Measurements from ENCODE around the gene CPNE5. TPM values are rescaled to one million over a fixed set of nuclear protein-coding genes. Genes with fewer than 3 reads are reported as not detected.

CPNE5 gene
- total RNA-seq (2011; cell fraction: chromatin; rRNA removed; ENCODE audit: low replicate concordance), result 1.5 and 2.5 TPM in 2 replicates
- 0.66 and 1.5 TPM in 2 replicates for total RNA-seq (2011; cell fraction: nucleolus; rRNA removed)
- 1.2 and 1.6 TPM in 2 replicates for total RNA-seq (2011; cell fraction: nucleoplasm; rRNA removed)
- total RNA-seq (2014; rRNA removed) (0.18 TPM in 1 of 2 replicates, not detected in the other), total RNA-seq (2014; rRNA removed; fragmentation: Illumina TruSeq; extraction: Trizol) (not detected in 2 replicates), total RNA-seq (2015; rRNA removed; fragmentation: Illumina TruSeq; extraction: Trizol) (0.14 TPM in 1 of 2 replicates, not detected in the other), total RNA-seq (2021) (0.47 and 0.49 TPM in 2 replicates), polyA plus RNA-seq (2011; rRNA removed) (0.46 and 0.61 TPM in 2 replicates), polyA plus RNA-seq (2014; fragmentation: Illumina TruSeq; extraction: Trizol) (0.43 TPM in 1 of 2 replicates, not detected in the other), polyA plus RNA-seq (2014; fragmentation: Nextera tagmentation; extraction: Ambion mirVana) (1 to 10 TPM in 1 of 2 experiments, under 1 TPM in 1; 0.21 to 1.0 TPM), polyA plus RNA-seq (2014; rRNA removed) (0.69 TPM in 1 of 2 replicates, not detected in the other), polyA minus RNA-seq (2011; rRNA and poly(A)+ RNA removed) (0.67 TPM in 1 of 2 replicates, not detected in the other), Bru-seq, nascent RNA (percentile 23 among the genes with signal in this experiment), BruChase-seq, experiment 1, labeled RNA remaining after a 2-hour chase (percentile 17 among the genes with signal in this experiment), BruChase-seq, experiment 2, labeled RNA remaining after a 6-hour chase (percentile 12 among the genes with signal in this experiment)
- polyA plus RNA-seq (2011; cell fraction: cytosol; rRNA removed), result 0.19 and 0.31 TPM in 2 replicates
- 1.2 and 1.9 TPM in 2 replicates for polyA plus RNA-seq (2011; cell fraction: nucleus; rRNA removed)
- 0.33 and 1.8 TPM in 2 replicates for polyA plus RNA-seq (2012)
- not detected in 2 replicates for polyA minus RNA-seq (2011; cell fraction: cytosol; rRNA and poly(A)+ RNA removed)
- polyA minus RNA-seq (2011; cell fraction: nucleus; rRNA and poly(A)+ RNA removed), result 0.78 and 0.81 TPM in 2 replicates
- long read RNA-seq, experiment 1, partial matches to known transcripts, result 1 of 1 reads
- long read RNA-seq, experiment 1, other reads (novel, unspliced or antisense), result 0 of 1 reads
- long read RNA-seq, experiment 2, partial matches to known transcripts, result 0 of 1 reads
- long read RNA-seq, experiment 2, other reads (novel, unspliced or antisense), result 1 of 1 reads
- long read RNA-seq, experiment 3, result 0 reads

- POLR2A ChIA-PET, result no interaction called here
- WGBS (ENCODE audit: insufficient coverage, low coverage, missing lambda C conversion rate), result 32% methylated on average over 41 of the region's 57 CpGs
- intact Hi-C loops (cut with micrococcal nuclease), result no loop called here
- Histone ChIP-seq H2AFZ (ENCODE audit: low read depth, low read length) (peak within 1 kb of the TSS; percentile 47; the same call in 1 of the 2 replicates), H3K4me2 (ENCODE audit: insufficient read depth, low read length) (peak within 1 kb of the TSS; percentile 47), H3K9ac (ENCODE audit: insufficient read depth in 1 of 2, low read depth in 2 of 2, low read length in 2 of 2) (peak within 1 kb of the TSS in 1 of 2 experiments; percentile 84; a peak in 2 of 4 replicates), H3K4me3 (peak within 1 kb of the TSS; percentile 38), H3K27ac (ENCODE audit: extremely low read depth, low read depth, low read length) (no peak within 1 kb of the TSS), H3K36me3 (ENCODE audit: control insufficient read depth, insufficient read depth, low read length) (no peaks in the 10 kb centered on the region), H4K20me1 (replicated peaks; ENCODE audit: control insufficient read depth, insufficient read depth, low read length) (no peaks in the 10 kb centered on the region), H3K9me1 (ENCODE audit: control insufficient read depth, insufficient read depth, low read length) (no peaks in the 10 kb centered on the region), H3K9me3 (replicated peaks; ENCODE audit: control insufficient read depth, insufficient read depth, low read depth, low read length) (no peaks in the 10 kb centered on the region), H3K79me2 (ENCODE audit: control insufficient read depth, insufficient read depth, low read length) (no peaks in the 10 kb centered on the region), H3K4me1 (replicated peaks in 1 of 2; ENCODE audit: control insufficient read depth in 2 of 2, insufficient read depth in 2 of 2, low read length in 2 of 2) (peaks cover 15 to 36% of the 10 kb centered on the region in 2 experiments), H3K27me3 (ENCODE audit: control insufficient read depth in 2 of 2, insufficient read depth in 2 of 2, low read length in 2 of 2) (peaks cover 6 to 9% of the 10 kb centered on the region in 2 experiments; a peak in 3 of 5 replicates)
- no peak for FAIRE-seq
- no peak for ATAC-seq
- BruUV-seq (replicated peaks), result no TSS peak
- CTCF ChIA-PET (ENCODE audit: low intra/inter-chr PET ratio), result interaction anchor here (0.7 to 0.9 kb wide), 2 partner anchors 12 to 72 kb away, joined by 3 to 6 read pairs; no protein-coding TSS in a partner anchor
- DNase-seq (ENCODE audit: extremely low read depth in 1 of 4, low spot score in 3 of 4), result peak in 2 of 4 experiments; percentile 65 to 69
- in situ Hi-C loops (cut with MboI), result no loop called here
- TF ChIP-seq ZBTB40 (IDR thresholded peaks at IDR 0.05) (0 out of 2 replicates have a peak, but pooled peaks have one; percentile 28), ZBTB40 (CRISPR knock-in tag; IDR thresholded peaks at IDR 0.05) (no peak), MIER1 (IDR thresholded peaks at IDR 0.05; ENCODE audit: low read depth) (no peak), TBP (optimal IDR thresholded peaks at IDR 0.05; ENCODE audit: low read depth, low read length) (no peak), ZBTB34 (CRISPR knock-in tag; IDR thresholded peaks at IDR 0.05) (no peak)
Measured at GRCh38 chr6:36838896-36839748, at the start of gene CPNE5. Gene CPNE5 (minus strand): TSS chr6:36839444. CDS start chr6:36839377, 67 bp downstream.
